ENCODE results near the gene FOXC1. TPM values are rescaled to one million over a fixed set of nuclear protein-coding genes. Genes with fewer than 3 reads are reported as not detected.

Gene FOXC1
- total RNA-seq, 4 donors from 2014 or later: 0.92 to 3.9 (median 2.0) TPM

GRCh38 chr6:1643111-1643510 lies 33.4 kb downstream of the FOXC1 start:
- no peak for ATAC-seq
- Histone ChIP-seq H3K4me1 (no peaks in the 10 kb centered on the region), H3K36me3 (no peaks in the 10 kb centered on the region), H3K27me3 (no peaks in the 10 kb centered on the region), H3K9me3 (no peaks in the 10 kb centered on the region), H3K27ac (no peak overlapping the region), H3K4me3 (no peak overlapping the region)
- intact Hi-C loops (cut with DNase I; ENCODE audit: low total_unique reads) (no loop called here), in situ Hi-C loops (cut with MboI; ENCODE audit: low sequenced_read_pairs in 4 of 4) (no loop called here)
- no peak for DNase-seq
- no peak for TF ChIP-seq CTCF (IDR thresholded peaks at IDR 0.05 in 4 of 5, conservative IDR thresholded peaks at IDR 0.05 in 1 of 5)
- no peak for TF ChIP-seq POLR2A (IDR thresholded peaks at IDR 0.05)

GRCh38 chr6:1643830-1644445 lies 34.2 kb downstream of the FOXC1 start:
- no peaks in the 10 kb centered on the region for H3K9me3 ChIP-seq
- TF ChIP-seq CTCF (IDR thresholded peaks at IDR 0.05 in 4 of 5, conservative IDR thresholded peaks at IDR 0.05 in 1 of 5): no peak
- no peak for TF ChIP-seq POLR2A (IDR thresholded peaks at IDR 0.05)
- H3K4me3 ChIP-seq: no peak overlapping the region
- DNase-seq: no peak
- in situ Hi-C loops (cut with MboI; ENCODE audit: low sequenced_read_pairs in 4 of 4): no loop called here
- no peaks in the 10 kb centered on the region for H3K27me3 ChIP-seq
- H3K36me3 ChIP-seq: no peaks in the 10 kb centered on the region
- H3K4me1 ChIP-seq: no peaks in the 10 kb centered on the region
- ATAC-seq: no peak
- intact Hi-C loops (cut with DNase I; ENCODE audit: low total_unique reads): no loop called here
- H3K27ac ChIP-seq: no peak overlapping the region

GRCh38 chr6:1644516-1645060 lies 34.9 kb downstream of the FOXC1 start:
- no peak for ATAC-seq
- TF ChIP-seq CTCF (IDR thresholded peaks at IDR 0.05 in 4 of 5, conservative IDR thresholded peaks at IDR 0.05 in 1 of 5) (no peak), POLR2A (IDR thresholded peaks at IDR 0.05) (no peak)
- no peaks in the 10 kb centered on the region for H3K27me3 ChIP-seq
- H3K4me1 ChIP-seq: no peaks in the 10 kb centered on the region
- no peaks in the 10 kb centered on the region for H3K9me3 ChIP-seq
- intact Hi-C loops (cut with DNase I; ENCODE audit: low total_unique reads) (no loop called here), in situ Hi-C loops (cut with MboI; ENCODE audit: low sequenced_read_pairs in 4 of 4) (no loop called here)
- no peak for DNase-seq
- H3K36me3 ChIP-seq: no peaks in the 10 kb centered on the region
- H3K4me3 ChIP-seq: no peak overlapping the region
- H3K27ac ChIP-seq: no peak overlapping the region

- Histone ChIP-seq H3K27ac (no peak overlapping the region), H3K4me3 (no peak overlapping the region), H3K9me3 (no peaks in the 10 kb centered on the region), H3K27me3 (no peaks in the 10 kb centered on the region), H3K36me3 (no peaks in the 10 kb centered on the region), H3K4me1 (no peaks in the 10 kb centered on the region)
- TF ChIP-seq CTCF (IDR thresholded peaks at IDR 0.05 in 4 of 5, conservative IDR thresholded peaks at IDR 0.05 in 1 of 5) (no peak), POLR2A (IDR thresholded peaks at IDR 0.05) (no peak)
- in situ Hi-C loops (cut with MboI; ENCODE audit: low sequenced_read_pairs in 4 of 4) (no loop called here), intact Hi-C loops (cut with DNase I; ENCODE audit: low total_unique reads) (no loop called here)
- ATAC-seq (no peak), DNase-seq (no peak)
Measured at GRCh38 chr6:1645466-1646185, 35.9 kb downstream of the FOXC1 start.
